Stimulated activated CD4-positive, alpha-beta T cell treated with anti-CD3 and anti-CD28 coated beads, Interleukin-2, amount 100 ng/mL, for 4 hours (primary cell): ENCODE results near the gene IL4R.
A peak's percentile ranks its signal among the peaks of the same experiment; 100 is the strongest.

Experiments
- DNase-seq: peaks from one replicate; pipeline ENCODE4 v3.0.0-alpha.2; 2020; ENCODE audit warnings: low read depth

Gene IL4R

GRCh38 chr16:27315333-27316037, 1.7 kb downstream of the IL4R start:
- DNase-seq, result no peak

DNA sequence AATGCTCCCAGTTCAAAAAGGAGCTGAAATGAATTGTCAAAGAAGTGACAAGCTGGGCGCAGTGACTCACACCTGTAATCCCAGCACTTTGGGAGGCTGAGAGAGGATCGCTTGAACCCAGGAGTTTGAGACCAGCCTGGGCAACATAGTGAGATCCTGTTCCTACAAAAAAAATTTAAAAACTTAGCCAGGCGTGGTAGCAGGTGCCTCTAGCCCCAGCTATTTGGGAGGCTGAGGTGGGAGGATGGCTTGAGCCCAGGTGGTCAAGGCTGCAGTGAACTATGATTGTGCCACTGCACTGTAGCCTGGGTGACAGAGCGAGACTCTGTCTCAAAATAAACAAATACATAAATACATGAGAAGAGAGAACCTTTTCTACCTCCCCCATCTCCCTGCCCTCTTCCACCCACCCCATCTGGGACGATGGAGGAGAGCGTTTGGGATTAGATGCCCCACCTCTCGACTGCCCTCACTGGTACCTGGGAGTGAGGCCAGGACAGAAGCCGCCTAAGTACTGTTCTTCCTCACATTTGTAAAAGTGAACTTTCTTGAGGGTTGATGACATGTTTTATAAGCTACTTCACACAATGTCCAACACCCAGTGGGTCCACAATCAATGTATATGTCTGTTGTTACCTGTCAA, 2.4 kb downstream of the IL4R start:
- no peak for DNase-seq

- no peak for DNase-seq
Measured at GRCh38 chr16:27317320-27317719, 3.5 kb downstream of the IL4R start.

- peak; percentile 39 for DNase-seq
Measured at GRCh38 chr16:27317738-27318391, 4.1 kb downstream of the IL4R start.

- peak; percentile 57 for DNase-seq
Measured at GRCh38 chr16:27318392-27319256, 4.8 kb downstream of the IL4R start.

DNA sequence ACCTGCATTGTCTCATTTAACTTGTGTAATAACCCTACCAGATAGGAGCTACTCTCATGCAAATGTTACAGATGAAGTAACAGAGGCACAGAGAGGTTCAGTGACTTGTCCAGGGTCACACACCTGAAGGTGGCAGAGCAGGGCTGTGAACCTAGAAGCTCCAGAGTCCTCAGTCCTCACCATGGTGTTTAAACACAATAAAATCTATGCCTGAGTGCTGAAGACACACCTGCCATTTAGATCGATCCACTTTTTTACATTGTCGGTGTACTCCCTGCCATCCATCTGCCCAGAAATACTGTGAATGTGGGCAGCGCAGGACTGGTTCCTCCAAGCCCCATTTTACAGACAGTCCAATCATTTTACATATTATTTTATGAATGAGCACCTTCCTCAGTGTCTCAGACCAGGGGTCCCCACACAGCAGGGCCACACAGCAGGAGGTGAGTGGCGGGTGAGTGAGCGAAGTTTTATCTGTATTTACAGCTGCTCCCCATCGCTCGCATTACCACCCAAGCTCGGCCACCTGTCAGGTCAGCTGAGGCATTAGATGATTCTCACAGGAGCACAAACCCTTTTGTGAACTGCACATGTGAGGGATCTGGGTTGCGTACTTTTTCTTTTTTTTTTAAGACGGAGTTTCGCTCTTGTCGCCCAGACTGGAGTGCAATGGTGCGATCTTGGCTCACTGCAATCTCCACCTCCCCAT, 5.6 kb downstream of the IL4R start:
- DNase-seq, result no peak

DNA sequence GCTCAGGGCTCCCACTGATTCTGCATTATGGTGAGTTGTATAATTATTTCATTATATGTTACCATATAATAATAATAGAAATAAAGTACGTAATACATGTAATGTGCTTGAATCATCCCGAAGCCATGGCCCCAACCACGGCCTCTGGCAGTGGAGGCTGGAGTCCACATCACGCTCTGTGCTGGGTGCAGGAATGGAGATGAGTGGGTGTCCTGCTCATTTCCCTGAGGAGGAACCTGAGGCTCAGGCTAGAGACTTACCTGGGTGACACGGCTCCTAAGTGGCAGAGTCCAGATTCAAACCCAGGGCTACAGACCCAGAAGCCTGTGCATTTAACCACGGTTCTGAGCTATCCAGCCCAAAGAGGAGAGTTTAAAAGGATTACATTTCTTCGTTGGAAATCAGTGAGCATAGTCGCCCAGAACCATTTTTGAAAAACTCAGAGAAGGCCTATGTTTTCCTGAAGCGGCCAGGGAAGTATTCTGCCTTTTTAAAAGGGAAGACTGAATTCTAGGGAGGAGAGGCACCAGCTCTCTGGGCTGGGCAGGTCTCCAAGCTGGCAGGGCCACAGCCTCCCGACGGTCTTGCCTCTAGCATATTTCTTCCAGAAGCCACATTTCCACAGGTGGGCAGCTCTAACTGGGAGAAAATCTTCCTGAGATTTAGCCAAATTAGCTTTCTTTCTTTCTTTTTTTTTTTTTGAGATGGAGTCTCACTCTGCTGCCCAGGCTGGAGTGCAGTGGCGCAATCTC, 6.7 kb downstream of the IL4R start:
- no peak for DNase-seq

DNA sequence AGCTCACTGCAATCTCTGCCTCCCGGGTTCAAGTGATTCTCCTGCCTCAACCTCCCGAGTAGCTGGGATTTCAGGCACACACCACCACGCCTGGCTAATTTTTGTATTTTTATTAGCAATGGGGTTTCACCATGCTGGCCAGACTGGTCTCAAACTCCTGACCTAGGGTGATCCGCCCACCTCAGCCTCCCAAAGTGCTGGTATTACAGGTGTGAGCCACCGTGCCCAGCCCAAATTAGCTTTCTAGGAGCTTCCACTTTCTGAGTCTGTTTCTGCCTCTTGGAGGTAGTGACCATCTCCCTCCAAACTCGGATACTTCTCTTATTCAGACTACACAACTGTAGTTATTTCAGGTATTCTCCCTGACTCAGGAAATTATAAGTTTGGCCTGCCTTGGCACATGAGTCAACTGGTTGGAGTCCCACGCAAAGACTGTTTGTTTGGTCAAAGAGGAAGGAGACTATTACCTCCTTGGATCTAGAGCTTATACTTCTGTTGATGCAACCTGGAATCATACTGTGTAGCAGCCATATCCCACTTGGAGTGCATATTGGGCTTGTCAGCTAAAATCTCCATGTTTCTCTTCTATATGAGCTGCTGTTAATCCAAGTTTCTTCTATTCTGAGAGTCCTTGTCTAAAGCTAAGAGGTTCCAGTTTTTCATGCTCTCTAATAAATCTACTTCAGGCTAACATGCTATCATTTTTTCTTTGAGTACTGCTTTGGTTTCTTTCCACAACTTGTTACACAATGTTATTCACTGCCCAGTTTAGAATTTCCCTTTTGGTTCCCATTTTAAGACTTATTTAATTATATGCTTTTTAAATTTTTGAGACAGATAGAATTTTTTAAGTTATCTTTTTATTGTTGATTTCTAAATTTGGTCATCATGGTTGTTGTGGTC, 7.5 kb downstream of the IL4R start:
- DNase-seq, result no peak

DNA sequence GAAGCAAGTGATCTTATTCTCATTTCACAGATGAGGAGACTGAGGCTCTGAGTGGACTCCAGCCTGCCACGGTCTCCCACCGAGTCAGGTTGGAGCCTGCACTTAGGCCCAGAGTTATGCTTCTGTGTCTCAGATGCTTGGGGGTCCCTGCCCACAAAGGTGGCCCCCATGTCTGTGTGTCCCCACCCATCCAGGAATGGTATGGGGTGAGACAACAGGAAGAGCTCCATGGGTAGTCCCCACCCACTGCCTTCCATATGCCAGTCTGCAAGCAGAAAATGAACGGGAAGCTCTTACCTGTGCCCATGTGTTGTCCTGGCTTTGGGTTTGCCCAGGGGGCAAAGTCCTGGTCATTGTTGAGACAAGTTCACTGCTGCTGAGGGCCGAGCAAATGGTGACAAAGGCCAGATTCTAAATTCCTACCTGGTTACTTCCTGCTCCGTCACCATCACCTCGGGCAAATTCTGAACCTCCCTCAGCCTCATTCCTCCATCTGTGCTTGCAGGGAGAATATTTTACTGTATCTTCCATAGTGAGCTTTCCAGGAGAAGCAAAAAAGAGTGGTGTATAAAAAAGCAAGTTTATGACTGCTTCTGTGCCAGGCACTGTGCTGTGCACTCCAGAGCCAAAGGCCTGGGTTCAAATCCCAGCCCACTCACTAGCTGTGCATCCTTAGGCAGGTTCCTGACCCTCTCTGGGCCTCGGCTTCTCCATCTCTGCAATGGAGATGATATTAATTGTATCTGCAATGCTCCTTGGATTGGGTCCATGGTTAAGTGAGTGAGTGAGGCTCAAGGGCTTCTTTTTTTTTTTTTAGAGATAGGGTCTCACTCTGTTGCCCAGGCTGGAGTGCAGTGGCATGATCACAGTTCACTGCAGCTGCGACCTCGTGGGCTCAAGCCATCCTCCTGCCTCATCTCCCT, 9.3 kb downstream of the IL4R start:
- no peak for DNase-seq

DNA sequence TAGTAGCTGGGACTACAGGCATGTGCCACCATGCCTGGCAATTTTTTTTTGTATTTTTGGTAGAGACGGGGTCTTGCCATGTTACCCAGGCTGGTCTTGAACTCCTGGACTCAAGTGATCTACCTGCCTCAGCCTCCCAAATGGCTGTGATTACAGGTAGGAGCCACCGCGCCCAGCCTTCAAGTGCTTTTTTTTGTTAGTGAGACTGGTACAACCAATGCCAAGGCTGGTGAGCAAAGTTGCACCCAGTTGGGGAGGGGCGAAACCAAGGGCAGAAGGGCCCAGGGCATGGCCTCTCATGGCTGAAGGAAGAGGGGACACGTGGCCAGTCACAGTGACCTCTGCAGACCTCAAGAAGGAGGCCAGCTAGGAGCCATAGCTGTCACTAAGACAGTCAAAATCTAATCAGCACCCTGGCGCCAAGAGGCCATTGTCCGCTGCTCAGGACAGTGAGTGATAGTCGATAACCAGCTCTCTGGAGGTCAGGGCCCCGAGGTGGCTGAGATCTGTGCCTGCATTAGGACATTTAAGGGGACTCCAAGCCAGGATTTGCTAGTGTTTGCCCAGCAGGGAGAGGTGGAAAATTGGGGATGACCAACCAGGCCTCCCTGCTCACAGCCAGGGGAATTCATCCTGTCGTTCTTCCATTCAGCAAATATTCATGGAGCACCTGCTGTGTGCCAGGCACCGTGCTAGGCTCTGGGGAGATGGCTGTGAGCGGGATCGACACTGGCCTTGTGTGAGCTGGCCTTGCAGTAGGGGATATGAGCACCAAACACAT, 10.2 kb downstream of the IL4R start:
- DNase-seq, result no peak

DNA sequence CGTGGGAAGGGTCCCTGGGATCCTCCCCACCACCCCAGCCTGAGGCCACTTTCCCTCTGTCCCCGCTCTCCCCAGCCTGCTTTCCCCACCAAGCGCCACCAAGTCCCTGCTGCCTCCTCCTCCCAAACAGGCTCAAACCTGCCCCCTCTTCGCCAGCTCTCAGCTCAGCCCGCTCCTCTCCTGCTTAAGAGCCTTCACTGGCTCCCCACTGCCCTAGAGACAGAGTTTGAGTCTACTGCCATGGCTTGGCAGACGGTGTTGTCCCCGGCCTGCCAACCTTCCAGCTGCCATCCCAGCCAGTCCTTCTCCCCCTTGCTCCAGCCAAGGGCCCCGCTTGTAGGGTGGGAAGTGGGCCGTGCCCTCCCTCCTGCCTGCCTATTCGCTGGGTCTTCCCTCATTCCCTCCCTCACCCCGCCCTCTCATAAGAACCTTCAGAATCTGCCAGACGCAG, 11.1 kb downstream of the IL4R start:
- DNase-seq, result no peak

- no peak for DNase-seq
Measured at GRCh38 chr16:27325736-27326135, 12.0 kb downstream of the IL4R start.

- DNase-seq, result no peak
Measured at GRCh38 chr16:27326251-27326650, 12.5 kb downstream of the IL4R start.

GRCh38 chr16:27326738-27327585, 13.2 kb downstream of the IL4R start:
- DNase-seq, result no peak

DNA sequence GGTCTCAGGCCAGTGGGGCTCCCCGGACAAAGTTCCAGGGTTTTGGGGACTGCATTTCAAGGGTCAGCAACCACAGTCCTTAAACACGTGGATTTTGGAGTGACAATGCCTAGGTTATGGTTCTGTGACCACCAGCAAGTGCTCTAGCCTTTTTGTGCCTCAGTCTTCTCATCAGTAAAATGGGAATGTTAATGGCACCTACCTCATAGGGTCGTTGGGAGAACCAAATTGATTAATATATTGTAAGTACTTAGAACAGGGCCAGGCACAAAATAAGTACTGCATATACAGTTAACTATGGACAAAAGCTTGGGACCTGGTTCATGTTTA, 13.8 kb downstream of the IL4R start:
- DNase-seq, result no peak

DNA sequence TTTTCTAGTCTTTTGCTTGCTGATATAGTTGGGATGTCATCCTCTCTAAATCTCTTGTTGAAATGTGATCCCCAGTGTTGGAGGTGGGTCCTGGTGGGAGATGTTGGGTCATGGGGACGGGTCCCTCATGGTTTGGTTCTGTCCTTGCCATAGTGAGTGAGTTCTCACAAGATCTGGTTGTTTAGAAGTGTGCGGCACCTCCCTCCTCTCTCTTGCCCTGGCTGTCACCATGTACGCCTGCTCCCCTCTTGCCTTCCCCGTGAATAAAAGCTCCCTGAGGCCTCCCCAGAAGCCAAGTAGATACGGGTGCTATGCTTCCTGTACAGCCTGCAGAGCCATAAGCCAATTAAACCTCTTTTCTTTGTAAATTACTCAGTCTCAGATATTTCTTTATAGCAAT, 15.2 kb downstream of the IL4R start:
- no peak for DNase-seq
